GM21528 (cell line): ENCODE measurements around the gene FBXO42.
"Not testable (repeated sequence)": the region's sequence is repeated elsewhere in the genome, so short reads cannot be mapped to it uniquely, and the experiment has no call there.

Source experiments
- ATAC-seq: cut with Tn5 transposase; IDR thresholded peaks from one replicate; pipeline ENCODE4 v1.9.1; 2021; ENCODE audit warnings: mild to moderate bottlenecking, moderate library complexity; ENCODE audit not compliant: unreplicated experiment, low FRiP score

The FBXO42 gene

DNA sequence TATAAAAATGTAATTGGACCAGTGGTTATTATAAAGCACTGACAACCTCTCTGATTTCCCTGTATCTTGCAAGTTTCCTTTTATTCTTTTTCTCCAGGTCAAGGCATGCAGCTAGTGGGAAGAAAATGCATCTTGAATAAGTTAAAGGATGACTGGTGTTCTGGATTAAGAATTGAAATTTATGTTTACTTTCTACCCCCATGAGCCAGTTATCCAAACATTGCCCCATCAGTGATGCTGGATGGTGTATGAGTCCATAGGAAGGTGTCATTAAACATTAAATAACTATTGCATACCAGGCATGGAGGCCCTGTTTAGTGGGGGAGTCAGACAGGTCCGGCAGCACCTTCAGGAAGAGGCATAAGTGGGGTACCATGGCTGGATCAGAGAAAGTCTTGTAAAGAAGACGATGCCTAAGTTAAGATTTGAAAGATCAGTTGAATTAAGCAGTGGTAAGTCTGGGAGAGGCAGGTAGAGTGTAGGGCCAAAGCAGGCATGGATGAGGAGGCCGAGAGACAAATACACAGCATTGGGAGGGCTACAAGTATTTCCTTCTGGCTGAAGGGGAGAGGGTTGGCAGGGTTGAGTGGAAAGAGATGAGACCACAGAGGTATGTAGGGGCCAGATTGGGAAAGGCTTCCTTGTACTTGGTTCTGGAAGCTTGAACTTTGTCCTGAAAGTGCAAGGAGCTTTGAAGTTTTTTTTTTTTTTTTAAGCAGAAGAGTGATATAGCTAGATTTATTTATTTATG, 20.4 kb upstream of the FBXO42 start:
- ATAC-seq = no peak

DNA sequence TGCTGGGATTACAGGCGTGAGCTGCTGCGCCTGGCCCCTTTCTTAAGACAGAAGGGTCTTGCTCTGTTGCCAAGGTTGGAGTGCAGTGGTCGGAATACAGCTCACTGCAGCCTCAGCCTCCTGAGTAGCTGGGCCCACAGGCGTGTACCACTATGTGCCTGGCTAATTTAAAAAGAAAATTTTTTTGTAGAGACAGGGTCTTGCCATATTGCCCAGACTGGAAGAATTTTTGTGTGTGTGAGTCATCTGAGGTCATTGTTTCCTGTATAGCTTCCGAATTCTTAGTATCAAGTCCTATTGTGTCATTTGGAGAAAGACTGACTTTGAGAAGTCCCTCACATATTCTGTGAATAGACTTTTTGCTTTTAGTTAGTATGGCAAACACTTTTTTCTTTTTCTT, 19.4 kb upstream of the FBXO42 start:
- ATAC-seq = no peak

DNA sequence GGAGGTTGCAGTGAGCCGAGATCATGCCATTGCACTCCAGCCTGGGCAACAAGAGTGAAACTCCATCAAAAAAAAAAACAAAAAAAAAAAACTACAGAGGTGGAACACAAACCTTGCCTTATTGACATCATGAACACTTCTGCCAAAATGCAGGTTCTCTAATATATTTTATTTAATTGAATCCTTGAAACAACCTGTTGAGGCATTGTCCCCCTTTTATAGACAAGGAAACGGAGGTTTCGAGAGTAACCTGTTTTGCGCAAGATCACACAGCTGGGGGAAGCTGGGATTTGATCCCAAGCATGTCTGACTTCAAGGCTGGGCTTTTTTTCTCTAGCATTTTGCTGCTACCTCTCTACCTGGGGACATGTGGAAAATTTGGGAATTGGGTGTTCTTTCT, 17.5 kb upstream of the FBXO42 start:
- no peak for ATAC-seq

DNA sequence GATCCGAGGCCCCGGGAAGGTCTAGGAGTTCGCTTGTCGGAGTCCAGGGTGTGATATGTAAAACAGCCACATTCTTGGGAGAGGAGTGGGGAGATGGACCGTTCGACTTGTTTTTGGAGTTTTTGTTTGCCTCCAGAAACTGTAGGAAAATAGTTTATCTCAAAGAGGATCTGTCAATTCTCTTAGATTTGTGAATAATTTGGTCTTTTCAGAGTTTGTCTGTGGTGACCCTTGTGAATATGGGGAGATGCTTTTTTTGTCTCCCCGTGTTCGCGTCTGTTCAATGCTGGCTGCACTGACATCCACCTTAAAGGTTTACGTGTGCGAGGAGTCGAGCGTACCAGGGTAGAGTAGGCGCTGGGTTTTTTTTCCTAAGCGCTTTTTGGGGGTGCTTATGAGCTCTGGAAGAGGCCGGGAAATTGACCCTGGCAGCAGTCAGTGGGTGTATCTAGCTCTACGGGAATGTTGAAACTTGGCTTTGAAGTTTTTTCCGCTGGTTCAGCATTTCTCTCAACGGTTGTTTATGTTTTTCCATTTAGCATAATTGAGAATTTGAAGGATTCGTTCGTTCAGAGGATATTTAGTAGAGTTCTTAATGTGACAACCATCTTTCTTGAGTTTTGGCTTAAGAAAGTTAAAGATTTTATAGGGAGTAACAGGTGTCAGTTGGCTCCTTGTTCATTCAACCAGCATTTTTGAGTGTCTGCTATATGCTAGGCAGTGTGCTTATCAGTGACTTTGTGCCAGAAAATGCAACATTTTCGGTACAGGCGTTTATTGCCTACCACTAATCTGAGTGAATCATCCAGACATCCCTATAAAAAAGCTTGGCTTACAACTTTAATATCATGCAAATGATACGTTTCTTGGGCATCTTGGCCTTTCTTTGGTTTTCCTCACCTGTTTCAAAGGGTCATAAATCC, 15.9 kb upstream of the FBXO42 start:
- no peak for ATAC-seq

DNA sequence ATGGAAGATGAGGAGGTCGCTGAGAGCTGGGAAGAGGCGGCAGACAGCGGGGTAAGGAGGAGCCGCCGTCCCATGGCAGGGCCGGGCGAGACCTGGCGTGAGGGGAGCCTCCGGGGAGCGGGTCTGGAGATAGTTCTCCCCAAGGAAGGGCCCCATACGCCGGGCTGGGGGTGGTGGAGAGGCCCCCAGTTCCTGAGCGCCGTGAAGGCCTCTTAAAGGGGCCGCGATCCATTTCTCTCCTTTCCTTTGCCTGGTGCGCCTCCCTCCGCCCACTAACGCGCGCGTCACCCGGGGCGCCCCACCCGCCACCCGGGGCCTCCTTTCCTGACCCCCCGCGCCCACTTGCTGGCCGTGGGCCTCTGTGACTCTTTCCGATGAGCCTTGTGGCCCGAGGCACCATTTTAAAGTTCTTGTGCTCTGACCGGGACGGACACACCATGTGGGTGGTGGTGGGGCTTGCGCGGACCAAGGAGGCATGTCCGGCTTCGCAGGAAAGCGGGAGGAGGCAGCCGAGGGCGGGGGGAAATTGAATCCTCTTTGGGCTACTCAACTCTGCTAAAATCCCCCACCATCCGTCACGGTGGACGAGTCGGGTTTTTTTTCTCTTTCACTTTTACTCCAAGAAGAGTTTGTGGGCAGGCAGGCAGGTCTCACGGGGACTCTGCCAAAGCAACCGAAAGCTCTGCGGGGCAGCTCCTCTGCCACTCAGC, 15.1 kb upstream of the FBXO42 start:
- ATAC-seq = peak; percentile 61

DNA sequence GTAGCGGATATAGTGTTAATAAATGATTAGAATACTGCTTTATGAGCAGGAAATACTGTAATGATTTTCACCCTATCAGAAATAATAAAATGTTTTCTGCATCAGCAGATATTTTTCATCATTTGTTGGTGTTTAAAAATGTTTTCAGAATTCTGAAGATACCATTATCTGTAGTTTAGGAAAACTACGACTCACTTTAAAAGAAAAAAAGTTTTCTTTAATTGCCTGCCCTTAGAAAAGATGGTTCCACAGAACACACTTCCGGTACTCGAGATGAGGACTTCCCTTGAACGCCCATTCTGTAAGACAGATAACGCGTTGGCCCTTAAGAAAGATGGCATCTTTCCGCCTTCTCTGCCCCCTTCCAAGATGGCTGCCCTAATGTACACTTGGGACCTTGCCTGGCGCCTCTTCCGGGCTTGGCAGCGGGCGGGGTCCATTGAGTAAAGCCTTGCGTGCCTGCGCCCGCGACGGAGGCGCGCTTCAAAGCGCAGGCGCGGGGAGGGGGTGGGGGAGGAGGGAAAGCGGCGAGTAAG, 14.5 kb upstream of the FBXO42 start, which contains the start of gene SZRD1:
TSS of gene SZRD1 (plus strand) at position 521 of the 536 bp plus-strand sequence. CDS start 16 bp downstream, outside the sequence.
- ATAC-seq = peak; percentile 81

DNA sequence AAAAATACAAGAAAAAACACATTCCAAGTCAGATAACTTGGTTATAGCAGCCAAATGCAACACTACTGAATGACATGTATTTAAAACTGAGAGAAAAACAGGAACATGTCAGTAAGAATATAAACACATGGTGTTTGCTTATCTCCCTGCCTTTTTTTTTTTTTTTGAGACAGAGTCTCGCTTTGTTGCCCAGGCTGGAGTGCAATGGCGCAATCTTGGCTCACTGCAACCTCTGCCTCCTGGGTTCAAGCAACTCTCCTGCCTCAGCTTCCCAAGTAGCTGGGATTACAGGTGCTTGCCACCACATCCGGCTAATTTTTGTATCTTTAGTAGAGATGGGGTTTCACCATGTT, 12.8 kb upstream of the FBXO42 start:
- ATAC-seq = not testable (repeated sequence)

DNA sequence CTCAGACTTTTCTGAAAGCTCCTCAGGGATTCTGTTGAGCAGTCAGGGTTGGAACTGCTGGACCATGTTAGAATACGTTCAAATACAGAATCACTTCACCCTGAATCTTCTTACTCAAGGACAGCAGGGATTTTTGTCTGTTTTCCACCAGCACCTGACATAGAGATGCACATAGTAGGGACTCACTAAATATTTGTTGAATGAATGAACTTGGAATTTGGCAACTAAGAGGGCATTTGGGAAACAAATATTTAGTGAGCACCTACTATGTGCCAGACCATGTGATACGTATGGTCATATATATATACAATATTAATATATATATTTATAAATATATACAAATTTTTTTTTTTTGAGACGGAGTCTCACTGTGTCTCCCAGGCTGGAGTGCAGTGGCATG, 4.6 kb upstream of the FBXO42 start:
- ATAC-seq = no peak

DNA sequence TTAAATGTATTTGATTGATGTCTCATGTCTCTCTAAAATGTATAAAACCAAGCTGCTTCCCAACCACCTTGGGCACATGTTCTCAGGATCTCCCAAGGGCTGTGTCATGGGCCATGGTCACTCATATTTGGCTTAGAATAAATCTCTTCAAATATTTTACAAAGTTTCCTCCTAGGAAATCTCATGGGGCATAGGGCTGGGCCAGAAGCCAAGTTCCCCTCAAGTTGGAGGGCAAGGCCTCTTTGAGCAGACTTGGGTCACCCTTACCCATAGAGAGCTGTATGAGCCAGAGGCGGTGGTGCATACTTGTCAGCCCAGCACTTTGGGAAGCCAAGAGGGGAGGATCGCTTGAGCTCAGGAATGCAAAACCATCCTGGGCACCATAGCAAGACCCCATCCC, 2.3 kb upstream of the FBXO42 start:
- ATAC-seq = no peak

DNA sequence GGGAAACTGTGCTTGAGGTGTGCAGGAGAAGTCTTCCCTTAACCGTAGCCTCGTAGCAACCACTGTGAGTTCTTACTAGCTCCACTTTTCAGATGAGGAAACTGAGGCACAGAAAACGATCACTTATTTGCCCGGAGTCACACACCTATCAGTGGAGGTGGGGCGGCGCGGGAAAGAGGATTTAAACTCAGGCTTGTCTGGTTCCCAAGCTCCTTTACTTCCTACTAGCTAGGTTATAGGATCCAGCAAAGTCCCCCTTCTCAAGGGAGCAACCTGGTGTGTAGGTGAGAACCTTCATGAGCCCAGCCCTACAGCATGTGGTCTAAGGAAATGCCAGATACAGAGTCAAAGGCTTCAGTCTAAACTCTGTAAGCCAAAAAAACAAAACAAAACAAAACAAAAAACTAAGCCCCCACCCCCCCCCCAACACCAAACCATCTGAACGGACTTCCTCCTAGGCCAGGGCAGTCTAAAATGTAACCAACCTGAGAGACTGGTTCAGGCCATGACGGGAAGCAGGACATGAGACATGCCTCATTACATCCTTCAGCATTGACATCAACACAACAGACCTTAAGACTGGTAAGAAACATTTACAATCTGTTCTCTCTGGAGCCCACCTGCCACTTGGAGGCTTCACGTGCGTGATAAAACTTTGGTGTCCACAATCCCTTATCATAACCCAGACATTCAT, 709 bp upstream of the FBXO42 start:
- no peak for ATAC-seq

DNA sequence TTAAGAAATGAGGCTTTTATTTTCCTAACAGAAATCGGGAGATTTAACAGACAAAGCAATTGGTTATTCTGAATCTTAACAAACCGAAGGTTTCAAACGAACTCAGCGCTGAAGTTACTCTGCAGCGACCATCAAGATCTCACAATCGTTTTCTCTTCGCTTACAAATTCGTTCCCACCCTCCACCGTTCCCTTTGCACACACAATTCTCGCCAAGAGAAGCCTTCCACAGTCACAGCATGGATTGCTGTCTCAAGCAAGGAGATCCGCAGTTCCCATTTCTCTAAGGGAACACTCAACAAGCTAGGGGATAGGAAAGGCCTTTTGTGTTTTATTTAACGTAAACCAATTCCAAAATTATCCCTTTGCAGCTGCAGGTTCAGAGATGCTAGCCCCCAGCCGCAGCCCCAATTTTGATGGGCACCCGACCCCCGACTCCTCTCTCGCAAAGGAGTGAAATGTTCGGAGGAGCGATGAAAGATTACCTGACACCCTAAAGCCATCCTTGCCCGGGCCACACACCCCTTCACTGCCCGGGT, 755 bp downstream of the FBXO42 start:
- no peak for ATAC-seq

DNA sequence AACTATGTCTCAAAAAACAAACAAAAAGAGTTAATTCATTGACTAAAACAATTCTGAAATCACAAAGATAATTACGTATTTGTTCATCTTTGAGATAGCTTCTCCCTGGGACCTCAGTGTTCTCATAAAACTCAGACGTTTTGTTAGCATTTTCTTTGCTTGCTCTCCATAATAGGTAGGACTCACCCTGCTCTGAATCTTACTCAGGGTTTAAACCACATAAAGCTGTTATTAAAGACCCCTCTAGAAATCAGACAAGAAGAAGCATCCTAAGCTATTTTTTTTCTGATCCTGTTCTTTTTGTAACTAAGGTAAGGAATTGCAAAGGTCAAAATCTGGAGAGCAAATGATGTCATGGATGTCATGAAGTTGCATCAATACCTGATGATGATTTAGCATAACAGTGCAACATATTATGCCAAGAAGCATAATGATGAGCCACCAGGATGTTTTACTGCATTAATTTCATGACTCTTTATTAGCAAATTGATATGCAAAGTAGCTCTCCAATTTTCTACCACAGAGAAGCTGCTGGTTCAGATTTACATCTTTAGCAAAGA, 2.4 kb downstream of the FBXO42 start:
- no peak for ATAC-seq

DNA sequence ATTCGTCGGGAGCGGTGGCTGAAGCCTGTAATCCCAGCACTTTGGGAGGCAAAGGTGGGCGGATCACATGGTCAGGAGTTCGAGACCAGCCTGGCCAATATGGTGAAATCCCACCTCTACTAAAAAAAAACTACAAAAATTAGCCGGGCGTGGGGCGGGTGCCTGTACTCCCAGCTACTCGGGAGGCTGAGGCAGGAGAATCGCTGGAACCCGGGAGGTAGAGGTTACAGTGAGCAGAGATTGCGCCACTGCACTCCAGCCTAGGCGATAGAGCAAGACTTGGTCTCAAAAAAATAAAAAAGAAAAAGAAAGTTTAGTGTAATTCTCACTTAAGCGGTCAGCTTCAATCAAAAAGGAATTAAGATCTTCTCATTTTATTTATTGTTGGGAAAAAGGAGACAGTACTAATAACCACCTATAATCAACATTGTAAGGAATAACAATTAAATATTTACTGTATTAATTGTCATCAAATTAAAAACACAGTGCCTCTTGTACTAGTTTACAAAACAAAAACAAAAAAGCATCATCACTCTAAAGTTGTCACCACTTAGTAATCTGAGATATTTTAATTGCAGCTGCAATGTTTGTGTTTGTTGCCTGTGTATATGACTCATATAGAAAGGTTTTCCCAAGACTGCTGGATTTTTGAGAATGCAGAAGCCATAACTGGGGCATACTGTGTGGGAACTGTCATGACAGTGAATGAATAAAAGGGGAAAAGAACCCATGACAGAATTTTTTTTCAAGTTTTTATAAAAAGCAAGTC, 3.7 kb downstream of the FBXO42 start:
- ATAC-seq = no peak

DNA sequence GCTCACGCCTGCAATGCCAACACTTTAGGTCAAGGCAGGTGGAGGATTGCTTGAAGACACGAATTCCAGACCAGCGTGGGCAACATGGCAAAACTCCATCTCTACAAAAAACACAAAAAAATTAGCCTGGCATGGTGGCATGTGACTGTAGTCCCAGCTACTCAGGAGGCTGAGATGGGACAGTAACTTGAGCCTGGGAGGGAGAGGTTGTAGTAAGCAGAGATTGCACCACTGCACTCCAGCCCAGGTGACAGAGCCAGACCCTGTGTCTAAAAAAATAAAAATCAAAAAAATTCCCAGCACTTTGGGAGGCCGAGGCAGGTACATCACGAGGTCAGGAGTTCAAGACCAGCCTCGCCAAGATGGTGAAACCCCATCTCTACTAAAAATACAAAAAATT, 9.0 kb downstream of the FBXO42 start:
- ATAC-seq = not testable (repeated sequence)

DNA sequence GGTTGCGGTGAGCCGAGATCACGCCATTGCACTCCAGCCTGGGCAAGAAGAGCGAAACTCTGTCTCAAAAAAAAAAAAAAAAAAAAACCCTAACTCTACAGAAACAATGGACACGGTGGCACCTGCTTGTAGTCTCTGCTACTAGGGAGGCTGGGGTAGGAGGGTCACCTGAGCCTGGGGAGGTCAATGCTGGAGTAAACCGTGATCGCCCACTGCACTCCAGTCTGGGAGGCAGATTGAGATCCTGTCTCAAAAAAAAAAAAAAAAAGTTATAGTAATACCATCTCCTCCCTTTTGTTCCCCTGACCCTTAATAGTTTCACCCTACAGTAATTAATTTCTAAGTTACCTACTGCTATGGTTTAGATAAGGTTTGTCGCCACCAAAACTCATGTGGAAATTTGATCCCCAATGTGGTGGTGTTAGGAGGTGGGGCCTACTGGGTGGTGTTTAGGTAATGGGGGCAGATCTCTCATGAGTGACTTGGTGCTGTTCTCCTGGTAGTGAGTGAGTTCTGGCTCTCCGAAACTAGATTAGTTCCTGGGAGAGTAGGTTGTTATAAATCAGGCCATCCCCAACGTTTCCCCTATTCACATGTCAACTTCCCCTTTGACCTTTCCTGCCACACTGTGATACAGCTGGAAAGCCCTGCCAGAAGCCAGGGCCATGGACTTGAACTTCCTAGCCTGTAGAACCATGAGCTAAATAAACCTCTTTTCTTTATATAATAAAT, 9.8 kb downstream of the FBXO42 start:
- ATAC-seq = no peak

DNA sequence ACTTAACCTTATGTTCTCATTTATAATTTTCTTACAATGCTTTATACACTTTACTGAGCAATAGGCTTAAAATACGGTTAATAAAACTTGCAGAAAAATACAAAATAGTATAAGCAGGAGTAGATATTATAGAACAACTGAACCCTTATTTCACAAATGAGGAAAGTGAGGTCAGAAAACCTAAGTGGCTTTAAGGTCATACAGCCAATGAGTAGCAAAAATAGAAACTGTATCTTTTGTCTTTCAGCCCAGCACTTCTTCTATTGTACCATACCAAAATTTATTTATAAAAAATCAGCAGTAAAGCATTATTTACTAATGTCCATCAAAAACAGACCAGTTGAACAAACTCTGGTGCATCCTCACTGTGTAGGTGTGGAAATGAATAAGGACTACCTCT, 11.6 kb downstream of the FBXO42 start:
- ATAC-seq = no peak

DNA sequence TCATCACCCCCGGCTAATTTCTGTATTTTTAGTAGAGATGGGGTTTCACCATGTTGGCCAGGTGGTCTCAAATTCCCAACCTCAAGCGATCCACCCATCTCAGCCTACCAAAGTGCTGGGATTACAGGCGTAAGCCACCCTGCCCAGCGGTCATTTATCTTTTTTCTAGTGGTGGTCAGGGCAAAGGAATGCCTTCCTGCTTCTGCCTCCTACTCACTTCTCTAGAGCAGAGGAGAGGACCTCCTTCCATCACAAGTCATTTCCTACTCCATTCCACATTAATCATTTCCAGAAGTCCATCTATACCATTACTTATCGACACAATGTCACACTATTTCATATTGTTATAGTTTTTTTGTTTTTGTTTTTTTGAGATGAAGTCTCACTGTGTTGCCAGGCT, 13.3 kb downstream of the FBXO42 start:
- no peak for ATAC-seq

DNA sequence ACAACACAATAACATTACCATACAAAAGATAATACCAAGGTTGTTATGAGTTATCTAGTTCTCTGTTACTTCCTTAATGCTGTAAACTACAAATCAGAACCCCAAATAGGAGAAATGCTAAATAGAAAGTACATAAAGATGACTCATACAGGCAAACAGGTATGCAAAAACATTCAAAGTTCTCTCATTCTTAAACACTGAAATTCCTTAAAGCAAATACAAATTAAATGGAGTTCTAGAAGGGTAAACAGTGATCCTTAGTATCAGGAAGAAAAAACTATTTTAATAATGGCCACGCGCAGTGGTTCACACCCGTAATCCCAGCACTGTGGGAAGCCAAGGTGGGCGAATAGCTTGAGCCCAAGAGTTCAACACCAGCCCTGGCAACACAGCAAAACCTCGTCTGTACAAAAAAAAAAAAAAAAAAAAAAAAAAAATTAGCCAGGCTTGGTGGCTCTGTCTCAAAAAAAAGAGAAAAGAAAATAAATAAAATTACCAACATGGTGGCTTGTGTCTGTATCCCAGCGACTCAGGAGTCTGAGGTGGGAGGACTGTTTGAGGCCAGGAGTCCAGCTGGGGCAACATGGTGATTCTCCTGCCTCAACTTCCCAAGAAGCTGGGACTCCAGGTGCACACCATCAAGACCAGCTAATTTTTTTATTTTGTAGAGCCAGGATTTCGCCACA, 17.5 kb downstream of the FBXO42 start:
- ATAC-seq = no peak
